ENCODE data around the gene LARP4. TPM values are rescaled to one million over a fixed set of nuclear protein-coding genes. Genes with fewer than 3 reads are reported as not detected.
"Not testable (repeated sequence)": the region's sequence is repeated elsewhere in the genome, so short reads cannot be mapped to it uniquely, and the experiment has no call there.

The LARP4 gene
- total RNA-seq, 1 donor from 2014 or later, result 119 TPM

- intact Hi-C loops (cut with micrococcal nuclease), result loop anchor here (1.0 to 10.0 kb wide), 5 partner anchors 34 to 817 kb away; partner anchors contain the start of genes ATF1 and BIN2
- Mint-ChIP-seq H3K27ac (peak overlapping the region; percentile 78), H3K4me1 (ENCODE audit: low read depth) (peaks cover 54% of the 10 kb centered on the region), H3K36me3 (ENCODE audit: low read depth) (peaks cover 5% of the 10 kb centered on the region), H3K4me3 (peak overlapping the region; percentile 95), H3K9me3 (no peaks in the 10 kb centered on the region), H3K27me3 (ENCODE audit: insufficient read depth) (peaks cover 2% of the 10 kb centered on the region)
- DNase-seq (ENCODE audit: low spot score), result no peak
Observed at GRCh38 chr12:50507930-50508329, 107.2 kb downstream of the LARP4 start.

- H3K27ac Mint-ChIP-seq, result peak overlapping the region; percentile 78
- peak overlapping the region; percentile 95 for H3K4me3 Mint-ChIP-seq
- peaks cover 59% of the 10 kb centered on the region for H3K4me1 Mint-ChIP-seq (ENCODE audit: low read depth)
Observed at GRCh38 chr12:50508414-50508813, 107.7 kb downstream of the LARP4 start.

DNA sequence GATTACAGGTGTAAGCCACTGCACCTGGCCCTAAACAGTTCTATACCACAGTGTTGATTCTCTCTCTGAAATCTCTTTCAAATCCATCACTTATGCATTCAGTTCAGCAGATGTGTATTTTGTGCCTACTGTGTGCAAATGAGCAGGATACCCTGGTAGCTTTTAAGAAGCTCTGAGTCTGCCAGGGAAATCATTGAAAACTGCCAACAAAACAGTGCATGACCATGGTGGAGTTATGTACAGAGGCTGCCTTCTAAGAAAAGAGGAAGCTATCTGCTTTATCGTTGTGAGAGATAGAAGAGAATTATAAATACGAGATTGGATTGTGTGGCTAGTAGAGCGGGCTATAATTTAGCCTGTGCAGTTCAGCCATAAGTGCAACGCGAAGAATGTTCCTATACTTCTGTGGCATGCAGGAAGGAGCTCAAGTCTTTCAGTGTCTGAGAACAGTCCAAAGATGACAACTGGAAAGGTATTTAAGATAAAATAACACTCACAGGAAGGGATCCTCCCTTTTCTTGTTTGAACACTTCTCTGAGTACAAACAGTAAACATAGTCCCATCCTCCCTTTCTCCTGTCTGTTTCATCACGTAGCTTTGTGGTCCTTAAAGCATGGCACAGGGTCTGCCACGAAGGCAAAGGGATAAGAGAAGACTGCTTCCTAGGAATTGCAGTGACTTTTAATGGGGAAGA lies 108.4 kb downstream of the LARP4 start:
- peaks cover 62% of the 10 kb centered on the region for H3K4me1 Mint-ChIP-seq (ENCODE audit: low read depth)
- intact Hi-C loops (cut with micrococcal nuclease), result loop anchor here (1.0 to 10.0 kb wide), 6 partner anchors 8 to 816 kb away; partner anchors contain the start of genes ATF1 and BIN2
- peaks cover 5% of the 10 kb centered on the region for H3K36me3 Mint-ChIP-seq (ENCODE audit: low read depth)
- peak overlapping the region; percentile 78 for H3K27ac Mint-ChIP-seq
- no peak for DNase-seq (ENCODE audit: low spot score)
- no peaks in the 10 kb centered on the region for H3K9me3 Mint-ChIP-seq
- peak overlapping the region; percentile 95 for H3K4me3 Mint-ChIP-seq
- peaks cover 2% of the 10 kb centered on the region for H3K27me3 Mint-ChIP-seq (ENCODE audit: insufficient read depth)

More at GRCh38 chr12:50508414-50508813, 107.7 kb downstream of the LARP4 start:
- intact Hi-C loops (cut with micrococcal nuclease), result loop anchor here (1.0 to 10.0 kb wide), 5 partner anchors 34 to 816 kb away; partner anchors contain the start of genes ATF1 and BIN2
- H3K36me3 Mint-ChIP-seq (ENCODE audit: low read depth), result peaks cover 5% of the 10 kb centered on the region
- no peak for DNase-seq (ENCODE audit: low spot score)
- H3K9me3 Mint-ChIP-seq, result no peaks in the 10 kb centered on the region
- peaks cover 2% of the 10 kb centered on the region for H3K27me3 Mint-ChIP-seq (ENCODE audit: insufficient read depth)

DNA sequence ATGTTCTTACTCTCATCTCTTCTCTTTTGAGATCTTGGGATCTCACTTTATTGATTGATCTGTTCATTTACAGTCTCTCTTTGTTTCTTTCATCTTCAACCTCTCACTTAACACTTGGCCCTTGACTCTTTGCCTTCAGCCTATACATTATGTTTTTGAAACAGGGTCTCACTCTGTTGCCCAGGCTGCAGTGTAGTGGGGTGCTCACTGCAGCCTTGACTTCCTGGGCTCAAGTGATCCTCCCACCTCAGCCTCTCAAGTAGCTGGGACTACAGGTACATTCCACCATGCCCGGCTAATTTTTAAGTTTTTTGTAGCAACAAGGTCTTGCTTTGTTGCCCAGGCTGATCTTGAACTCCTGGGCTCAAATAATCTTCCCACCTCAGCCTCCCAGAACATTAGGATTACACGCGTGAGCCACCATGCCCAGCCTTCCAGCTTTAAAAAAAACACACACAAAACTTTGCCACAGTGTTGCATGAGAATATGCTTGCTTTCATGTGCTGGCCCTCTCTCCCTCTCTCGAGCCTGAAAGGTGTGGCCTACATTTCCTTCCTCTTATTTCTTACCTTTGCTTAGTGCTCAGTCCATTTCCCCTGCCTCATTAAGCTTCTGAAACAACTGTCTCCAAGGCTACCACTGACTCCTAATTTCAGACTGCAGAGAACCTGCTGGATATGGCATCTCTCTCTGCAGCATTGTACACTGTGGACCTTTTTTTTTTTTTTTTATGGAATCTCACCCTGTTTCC lies 114.0 kb downstream of the LARP4 start:
- H3K9me3 Mint-ChIP-seq, result no peaks in the 10 kb centered on the region
- H3K36me3 Mint-ChIP-seq (ENCODE audit: low read depth), result peaks cover 6% of the 10 kb centered on the region
- intact Hi-C loops (cut with micrococcal nuclease), result loop anchor here (5.0 kb wide), 1 partner anchor 508 kb away; no protein-coding TSS in a partner anchor
- peaks cover 35% of the 10 kb centered on the region for H3K4me1 Mint-ChIP-seq (ENCODE audit: low read depth)
- H3K27me3 Mint-ChIP-seq (ENCODE audit: insufficient read depth), result no peaks in the 10 kb centered on the region
- H3K27ac Mint-ChIP-seq, result peak overlapping the region; percentile 73
- peak overlapping the region; percentile 65 for H3K4me3 Mint-ChIP-seq
- no peak for DNase-seq (ENCODE audit: low spot score)

DNA sequence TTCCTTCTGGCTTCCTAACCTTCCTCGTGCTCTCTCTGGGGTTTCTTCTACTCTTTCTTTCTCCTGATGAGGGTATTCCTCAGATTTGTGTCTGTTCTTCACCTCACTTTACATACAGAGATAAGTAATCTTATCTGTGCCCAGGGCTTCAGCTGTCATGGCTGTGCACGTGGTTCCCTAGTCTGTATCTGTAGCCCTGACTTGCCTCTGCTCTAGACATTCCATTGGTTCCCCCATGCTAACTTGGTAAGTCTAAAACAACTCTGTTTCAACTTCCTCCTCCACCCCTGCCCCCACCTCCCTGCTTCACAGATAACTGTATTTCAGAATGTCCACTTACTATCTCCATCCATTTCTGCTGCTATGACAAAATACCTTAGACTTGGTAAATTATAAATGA lies 114.9 kb downstream of the LARP4 start:
- H3K27me3 Mint-ChIP-seq (ENCODE audit: insufficient read depth), result no peaks in the 10 kb centered on the region
- H3K36me3 Mint-ChIP-seq (ENCODE audit: low read depth), result peaks cover 6% of the 10 kb centered on the region
- no peaks in the 10 kb centered on the region for H3K9me3 Mint-ChIP-seq
- H3K4me3 Mint-ChIP-seq, result peak overlapping the region; percentile 19
- H3K27ac Mint-ChIP-seq, result peak overlapping the region; percentile 73
- intact Hi-C loops (cut with micrococcal nuclease), result loop anchor here (5.0 kb wide), 1 partner anchor 507 kb away; no protein-coding TSS in a partner anchor
- H3K4me1 Mint-ChIP-seq (ENCODE audit: low read depth), result peaks cover 31% of the 10 kb centered on the region
- no peak for DNase-seq (ENCODE audit: low spot score)

DNA sequence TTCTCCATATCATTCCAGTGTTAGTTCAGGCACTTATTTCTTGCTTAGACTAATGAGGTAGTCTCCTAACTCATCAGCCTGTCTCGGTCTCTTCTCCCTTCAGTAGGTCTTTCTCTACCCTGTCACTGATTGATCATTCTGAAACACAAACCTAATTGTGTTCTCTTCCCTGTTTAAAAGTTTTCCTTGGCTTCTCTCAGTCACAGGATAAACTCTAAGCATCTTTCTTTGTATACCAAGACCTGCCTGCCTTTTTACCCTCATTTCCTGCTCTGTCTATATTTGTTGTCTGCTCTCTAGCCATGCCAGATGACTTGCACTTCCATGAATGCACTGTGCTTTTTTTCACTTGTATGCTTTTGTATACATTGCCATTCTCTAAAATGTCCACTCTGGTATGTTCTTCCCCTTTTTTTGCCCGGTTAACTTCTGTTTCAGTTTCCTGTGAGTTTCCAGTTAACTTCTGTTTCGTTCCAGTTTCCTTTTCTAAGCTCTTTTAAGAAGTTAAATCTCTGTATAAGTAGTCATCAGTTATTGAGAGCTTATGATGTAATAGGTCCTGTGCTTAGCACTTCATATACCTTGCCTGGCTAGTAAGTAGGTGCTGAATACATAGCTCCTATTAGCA lies 116.8 kb downstream of the LARP4 start:
- intact Hi-C loops (cut with micrococcal nuclease), result loop anchor here (1.0 to 5.0 kb wide), 6 partner anchors 8 to 505 kb away; no protein-coding TSS in a partner anchor
- Mint-ChIP-seq H3K9me3 (no peaks in the 10 kb centered on the region), H3K27ac (no peak overlapping the region), H3K27me3 (ENCODE audit: insufficient read depth) (no peaks in the 10 kb centered on the region), H3K4me1 (ENCODE audit: low read depth) (peaks cover 31% of the 10 kb centered on the region), H3K36me3 (ENCODE audit: low read depth) (peaks cover 9% of the 10 kb centered on the region), H3K4me3 (no peak overlapping the region)
- DNase-seq (ENCODE audit: low spot score), result no peak

GRCh38 chr12:50518090-50518489 lies 117.4 kb downstream of the LARP4 start:
- no peak overlapping the region for H3K27ac Mint-ChIP-seq
- H3K27me3 Mint-ChIP-seq (ENCODE audit: insufficient read depth), result no peaks in the 10 kb centered on the region
- no peak for DNase-seq (ENCODE audit: low spot score)
- intact Hi-C loops (cut with micrococcal nuclease), result loop anchor here (5.0 kb wide), 1 partner anchor 504 kb away; no protein-coding TSS in a partner anchor
- peaks cover 10% of the 10 kb centered on the region for H3K36me3 Mint-ChIP-seq (ENCODE audit: low read depth)
- H3K9me3 Mint-ChIP-seq, result no peaks in the 10 kb centered on the region
- peaks cover 28% of the 10 kb centered on the region for H3K4me1 Mint-ChIP-seq (ENCODE audit: low read depth)
- no peak overlapping the region for H3K4me3 Mint-ChIP-seq

DNA sequence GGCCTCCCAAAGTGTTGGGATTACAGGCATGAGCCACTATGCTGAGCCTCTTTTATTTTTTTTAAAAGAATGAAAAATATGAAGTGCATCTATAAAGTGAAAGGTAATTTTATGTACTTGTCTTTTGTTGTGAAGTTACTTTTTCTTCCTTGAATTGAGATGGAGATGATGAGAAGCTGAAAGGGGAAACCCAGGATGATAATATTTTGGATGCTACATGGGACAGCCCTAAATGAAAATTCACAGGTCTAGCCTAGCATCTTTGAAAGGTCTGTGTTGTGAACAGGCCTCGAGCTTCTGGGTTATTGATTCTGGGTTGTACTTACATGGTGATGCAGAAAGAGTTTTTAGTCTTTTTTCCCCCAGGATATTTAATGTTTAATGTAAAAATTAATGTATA lies 118.7 kb downstream of the LARP4 start:
- H3K9me3 Mint-ChIP-seq, result no peaks in the 10 kb centered on the region
- H3K4me1 Mint-ChIP-seq (ENCODE audit: low read depth), result peaks cover 27% of the 10 kb centered on the region
- no peak overlapping the region for H3K4me3 Mint-ChIP-seq
- peaks cover 2% of the 10 kb centered on the region for H3K27me3 Mint-ChIP-seq (ENCODE audit: insufficient read depth)
- intact Hi-C loops (cut with micrococcal nuclease), result loop anchor here (5.0 kb wide), 1 partner anchor 503 kb away; no protein-coding TSS in a partner anchor
- peaks cover 15% of the 10 kb centered on the region for H3K36me3 Mint-ChIP-seq (ENCODE audit: low read depth)
- peak overlapping the region; percentile 88 for H3K27ac Mint-ChIP-seq
- DNase-seq (ENCODE audit: low spot score), result no peak

DNA sequence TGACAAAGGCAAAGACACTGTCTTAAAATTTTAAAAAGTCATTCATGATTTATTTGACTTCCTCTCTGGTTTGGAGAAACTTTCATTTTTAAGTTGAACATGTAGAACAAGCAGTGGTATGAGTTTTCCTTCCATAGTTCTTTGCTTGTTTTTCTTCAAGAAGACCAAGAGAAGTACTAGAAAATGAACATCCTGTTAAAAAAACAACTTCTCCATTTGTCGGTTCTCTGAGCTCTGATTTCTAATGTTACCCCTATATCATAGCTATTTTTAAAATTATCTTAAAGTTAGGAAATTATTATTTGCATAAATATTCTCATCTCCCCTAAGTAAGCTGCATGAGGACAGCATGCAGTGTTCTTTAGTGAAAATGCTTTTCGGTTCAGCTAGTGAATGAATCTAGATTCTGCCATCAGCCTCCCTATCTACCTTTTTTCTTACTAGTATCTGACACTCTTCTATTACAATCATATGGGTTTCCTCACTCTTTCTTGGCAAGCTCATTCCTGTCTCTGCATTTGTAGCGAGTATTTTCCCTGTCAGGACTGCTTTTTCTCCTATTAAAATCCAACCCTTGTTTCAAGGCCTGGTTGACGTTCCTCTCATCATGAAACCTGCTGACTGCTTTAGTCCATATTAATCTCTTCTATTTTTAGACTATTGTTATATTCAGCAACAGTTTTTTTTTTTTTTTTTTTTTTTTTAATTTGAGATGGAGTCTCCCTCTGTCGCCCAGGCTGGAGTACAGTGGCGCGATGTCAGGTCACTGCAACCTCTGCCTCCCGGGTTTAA lies 119.9 kb downstream of the LARP4 start:
- peak overlapping the region; percentile 88 for H3K27ac Mint-ChIP-seq
- peaks cover 16% of the 10 kb centered on the region for H3K36me3 Mint-ChIP-seq (ENCODE audit: low read depth)
- H3K4me1 Mint-ChIP-seq (ENCODE audit: low read depth), result peaks cover 23% of the 10 kb centered on the region
- H3K4me3 Mint-ChIP-seq, result peak overlapping the region; percentile 71
- peaks cover 2% of the 10 kb centered on the region for H3K27me3 Mint-ChIP-seq (ENCODE audit: insufficient read depth)
- intact Hi-C loops (cut with micrococcal nuclease), result no loop called here
- H3K9me3 Mint-ChIP-seq, result no peaks in the 10 kb centered on the region
- DNase-seq (ENCODE audit: low spot score), result no peak

GRCh38 chr12:50521781-50522180 lies 121.1 kb downstream of the LARP4 start:
- H3K9me3 Mint-ChIP-seq; DNase-seq (ENCODE audit: low spot score); intact Hi-C loops (cut with micrococcal nuclease); H3K4me3 Mint-ChIP-seq; H3K27me3 Mint-ChIP-seq (ENCODE audit: insufficient read depth); H3K27ac Mint-ChIP-seq: not testable (repeated sequence)
- Mint-ChIP-seq H3K4me1 (ENCODE audit: low read depth) (peaks cover 24% of the 10 kb centered on the region), H3K36me3 (ENCODE audit: low read depth) (peaks cover 24% of the 10 kb centered on the region)

DNA sequence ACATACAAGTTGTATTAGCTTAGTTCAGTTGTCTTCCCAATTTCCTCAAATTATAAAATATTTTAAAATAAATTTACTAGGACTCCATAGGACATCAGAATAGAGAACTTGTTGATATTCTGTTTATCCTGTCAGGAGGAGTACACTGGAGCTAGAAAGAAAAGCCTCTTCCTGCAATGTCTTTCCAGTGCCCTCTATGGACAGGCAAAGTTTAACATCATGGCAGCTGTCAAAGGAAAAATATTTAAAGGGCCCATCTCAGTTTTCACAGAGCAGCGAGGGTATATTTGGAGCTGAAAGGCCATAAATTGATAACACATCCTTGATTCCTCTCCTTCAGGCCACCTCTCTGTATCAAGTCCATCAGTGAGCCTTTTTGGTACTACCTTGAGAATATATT lies 123.1 kb downstream of the LARP4 start:
- Mint-ChIP-seq H3K36me3 (ENCODE audit: low read depth) (peaks cover 26% of the 10 kb centered on the region), H3K27me3 (ENCODE audit: insufficient read depth) (peaks cover 2% of the 10 kb centered on the region), H3K4me1 (ENCODE audit: low read depth) (peaks cover 30% of the 10 kb centered on the region), H3K27ac (no peak overlapping the region), H3K4me3 (no peak overlapping the region), H3K9me3 (no peaks in the 10 kb centered on the region)
- intact Hi-C loops (cut with micrococcal nuclease), result no loop called here
- no peak for DNase-seq (ENCODE audit: low spot score)

- Mint-ChIP-seq H3K27ac (peak overlapping the region; percentile 49), H3K4me3 (no peak overlapping the region), H3K36me3 (ENCODE audit: low read depth) (peaks cover 30% of the 10 kb centered on the region), H3K9me3 (no peaks in the 10 kb centered on the region), H3K4me1 (ENCODE audit: low read depth) (peaks cover 38% of the 10 kb centered on the region), H3K27me3 (ENCODE audit: insufficient read depth) (peaks cover 2% of the 10 kb centered on the region)
- no peak for DNase-seq (ENCODE audit: low spot score)
- intact Hi-C loops (cut with micrococcal nuclease), result loop anchor here (5.0 kb wide), 1 partner anchor 838 kb away; no protein-coding TSS in a partner anchor
Observed at GRCh38 chr12:50524621-50525020, 123.9 kb downstream of the LARP4 start.
